ENCODE results near the gene C1orf116. TPM values are rescaled to one million over a fixed set of nuclear protein-coding genes. Genes with fewer than 3 reads are reported as not detected.

The C1orf116 gene
- total and polyA plus RNA-seq, 4 donors = 0.27 to 0.79 (median 0.46) TPM

- Histone ChIP-seq H3K27ac (ENCODE audit: low read depth in 1 of 2, low read length in 2 of 2) (no peak overlapping the region), H3K36me3 (ENCODE audit: control insufficient read depth in 4 of 4, insufficient read depth in 3 of 4, low read depth in 1 of 4, low read length in 3 of 4) (no peaks in the 10 kb centered on the region), H3K4me3 (ENCODE audit: low read depth in 1 of 3, low read length in 3 of 3) (no peak overlapping the region), H3K9ac (ENCODE audit: low read depth in 1 of 2, low read length in 2 of 2) (no peak overlapping the region), H3K27me3 (ENCODE audit: control insufficient read depth in 4 of 4, insufficient read depth in 4 of 4, low read length in 3 of 4) (no peaks in the 10 kb centered on the region), H3K9me3 (ENCODE audit: control insufficient read depth in 4 of 4, low read length in 3 of 4) (no peaks in the 10 kb centered on the region), H3K4me1 (ENCODE audit: control insufficient read depth in 4 of 4, insufficient read depth in 4 of 4, low read length in 3 of 4) (peaks cover 0 to 4% (median 3%) of the 10 kb centered on the region in 4 donors)
- DNase-seq (ENCODE audit: low spot score) = no peak
- WGBS = 98% methylated on average over 2 of the region's 2 CpGs
- TF ChIP-seq NR2F2 (IDR thresholded peaks at IDR 0.05) = no peak
- no peak for TF ChIP-seq RXRA (IDR thresholded peaks at IDR 0.05)
- TF ChIP-seq, protein P1, sequence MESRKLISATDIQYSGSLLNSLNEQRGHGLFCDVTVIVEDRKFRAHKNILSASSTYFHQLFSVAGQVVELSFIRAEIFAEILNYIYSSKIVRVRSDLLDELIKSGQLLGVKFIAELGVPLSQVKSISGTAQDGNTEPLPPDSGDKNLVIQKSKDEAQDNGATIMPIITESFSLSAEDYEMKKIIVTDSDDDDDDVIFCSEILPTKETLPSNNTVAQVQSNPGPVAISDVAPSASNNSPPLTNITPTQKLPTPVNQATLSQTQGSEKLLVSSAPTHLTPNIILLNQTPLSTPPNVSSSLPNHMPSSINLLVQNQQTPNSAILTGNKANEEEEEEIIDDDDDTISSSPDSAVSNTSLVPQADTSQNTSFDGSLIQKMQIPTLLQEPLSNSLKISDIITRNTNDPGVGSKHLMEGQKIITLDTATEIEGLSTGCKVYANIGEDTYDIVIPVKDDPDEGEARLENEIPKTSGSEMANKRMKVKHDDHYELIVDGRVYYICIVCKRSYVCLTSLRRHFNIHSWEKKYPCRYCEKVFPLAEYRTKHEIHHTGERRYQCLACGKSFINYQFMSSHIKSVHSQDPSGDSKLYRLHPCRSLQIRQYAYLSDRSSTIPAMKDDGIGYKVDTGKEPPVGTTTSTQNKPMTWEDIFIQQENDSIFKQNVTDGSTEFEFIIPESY (IDR thresholded peaks at IDR 0.05) = no peak
- no peak for TF ChIP-seq JUND (IDR thresholded peaks at IDR 0.05)
- TF ChIP-seq YY1 (IDR thresholded peaks at IDR 0.05) = no peak
- TF ChIP-seq MAX (IDR thresholded peaks at IDR 0.05) = no peak
- TF ChIP-seq, protein P2, sequence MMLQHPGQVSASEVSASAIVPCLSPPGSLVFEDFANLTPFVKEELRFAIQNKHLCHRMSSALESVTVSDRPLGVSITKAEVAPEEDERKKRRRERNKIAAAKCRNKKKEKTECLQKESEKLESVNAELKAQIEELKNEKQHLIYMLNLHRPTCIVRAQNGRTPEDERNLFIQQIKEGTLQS (IDR thresholded peaks at IDR 0.05) = no peak
These were observed 21.8 kb downstream of the C1orf116 start for GRCh38 chr1:207010726-207011125.

DNA sequence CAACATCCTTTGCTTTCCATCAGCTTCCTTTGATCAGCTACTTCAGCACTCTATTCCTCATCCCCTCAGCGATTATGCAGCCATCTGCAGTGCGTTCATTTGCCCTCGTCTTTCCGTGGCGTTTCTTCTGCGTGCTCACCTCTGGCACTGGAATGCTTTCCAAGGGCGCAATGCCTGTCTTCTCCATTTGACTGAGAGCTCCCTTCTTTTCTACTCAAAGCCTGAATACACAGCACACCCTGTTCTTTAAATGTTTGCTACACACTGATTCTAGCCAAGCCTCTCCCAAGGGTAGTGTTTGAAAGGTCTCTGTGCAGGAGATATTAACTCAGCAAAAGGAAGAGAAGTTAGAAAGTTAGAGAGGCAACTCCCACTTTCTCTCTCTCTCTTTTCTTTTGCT, 22.6 kb downstream of the C1orf116 start:
- TF ChIP-seq SP1 (IDR thresholded peaks at IDR 0.05) (no peak), JUND (IDR thresholded peaks at IDR 0.05) (no peak), HNF4G (IDR thresholded peaks at IDR 0.05) (no peak), FOXA1 (IDR thresholded peaks at IDR 0.05) (no peak)
- DNase-seq (ENCODE audit: low spot score) = no peak
- no peak overlapping the region for H3K9ac ChIP-seq (ENCODE audit: low read depth in 1 of 2, low read length in 2 of 2)
- H3K36me3 ChIP-seq (ENCODE audit: control insufficient read depth in 4 of 4, insufficient read depth in 3 of 4, low read depth in 1 of 4, low read length in 3 of 4) = no peaks in the 10 kb centered on the region
- 77% methylated on average over 7 of the region's 7 CpGs for WGBS
- H3K4me3 ChIP-seq (ENCODE audit: low read depth in 1 of 3, low read length in 3 of 3) = no peak overlapping the region
- no peaks in the 10 kb centered on the region for H3K27me3 ChIP-seq (ENCODE audit: control insufficient read depth in 4 of 4, insufficient read depth in 4 of 4, low read length in 3 of 4)
- peaks cover 5 to 10% (median 7%) of the 10 kb centered on the region in 4 donors for H3K4me1 ChIP-seq (ENCODE audit: control insufficient read depth in 4 of 4, insufficient read depth in 4 of 4, low read length in 3 of 4)
- H3K9me3 ChIP-seq (ENCODE audit: control insufficient read depth in 4 of 4, low read length in 3 of 4) = no peaks in the 10 kb centered on the region
- no peak overlapping the region for H3K27ac ChIP-seq (ENCODE audit: low read depth in 1 of 2, low read length in 2 of 2)

- H3K36me3 ChIP-seq (ENCODE audit: control insufficient read depth in 4 of 4, insufficient read depth in 3 of 4, low read depth in 1 of 4, low read length in 3 of 4) = no peaks in the 10 kb centered on the region
- H3K27ac ChIP-seq (ENCODE audit: low read depth in 1 of 2, low read length in 2 of 2) = no peak overlapping the region
- H3K9me3 ChIP-seq (ENCODE audit: control insufficient read depth in 4 of 4, low read length in 3 of 4) = no peaks in the 10 kb centered on the region
- TF ChIP-seq, protein P2 (IDR thresholded peaks at IDR 0.05) = no peak
- TF ChIP-seq HNF4G (IDR thresholded peaks at IDR 0.05) (no peak), HNF4A (conservative IDR thresholded peaks at IDR 0.05) (no peak), SP1 (IDR thresholded peaks at IDR 0.05) (peak; percentile 8), NR2F2 (IDR thresholded peaks at IDR 0.05) (no peak)
- TF ChIP-seq, protein P3, sequence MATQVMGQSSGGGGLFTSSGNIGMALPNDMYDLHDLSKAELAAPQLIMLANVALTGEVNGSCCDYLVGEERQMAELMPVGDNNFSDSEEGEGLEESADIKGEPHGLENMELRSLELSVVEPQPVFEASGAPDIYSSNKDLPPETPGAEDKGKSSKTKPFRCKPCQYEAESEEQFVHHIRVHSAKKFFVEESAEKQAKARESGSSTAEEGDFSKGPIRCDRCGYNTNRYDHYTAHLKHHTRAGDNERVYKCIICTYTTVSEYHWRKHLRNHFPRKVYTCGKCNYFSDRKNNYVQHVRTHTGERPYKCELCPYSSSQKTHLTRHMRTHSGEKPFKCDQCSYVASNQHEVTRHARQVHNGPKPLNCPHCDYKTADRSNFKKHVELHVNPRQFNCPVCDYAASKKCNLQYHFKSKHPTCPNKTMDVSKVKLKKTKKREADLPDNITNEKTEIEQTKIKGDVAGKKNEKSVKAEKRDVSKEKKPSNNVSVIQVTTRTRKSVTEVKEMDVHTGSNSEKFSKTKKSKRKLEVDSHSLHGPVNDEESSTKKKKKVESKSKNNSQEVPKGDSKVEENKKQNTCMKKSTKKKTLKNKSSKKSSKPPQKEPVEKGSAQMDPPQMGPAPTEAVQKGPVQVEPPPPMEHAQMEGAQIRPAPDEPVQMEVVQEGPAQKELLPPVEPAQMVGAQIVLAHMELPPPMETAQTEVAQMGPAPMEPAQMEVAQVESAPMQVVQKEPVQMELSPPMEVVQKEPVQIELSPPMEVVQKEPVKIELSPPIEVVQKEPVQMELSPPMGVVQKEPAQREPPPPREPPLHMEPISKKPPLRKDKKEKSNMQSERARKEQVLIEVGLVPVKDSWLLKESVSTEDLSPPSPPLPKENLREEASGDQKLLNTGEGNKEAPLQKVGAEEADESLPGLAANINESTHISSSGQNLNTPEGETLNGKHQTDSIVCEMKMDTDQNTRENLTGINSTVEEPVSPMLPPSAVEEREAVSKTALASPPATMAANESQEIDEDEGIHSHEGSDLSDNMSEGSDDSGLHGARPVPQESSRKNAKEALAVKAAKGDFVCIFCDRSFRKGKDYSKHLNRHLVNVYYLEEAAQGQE (IDR thresholded peaks at IDR 0.05) = no peak
- 93% methylated on average over 10 of the region's 10 CpGs for WGBS
- no peaks in the 10 kb centered on the region for H3K27me3 ChIP-seq (ENCODE audit: control insufficient read depth in 4 of 4, insufficient read depth in 4 of 4, low read length in 3 of 4)
- H3K9ac ChIP-seq (ENCODE audit: low read depth in 1 of 2, low read length in 2 of 2) = no peak overlapping the region
- no peak for DNase-seq (ENCODE audit: low spot score)
- H3K4me3 ChIP-seq (ENCODE audit: low read depth in 1 of 3, low read length in 3 of 3) = no peak overlapping the region
- H3K4me1 ChIP-seq (ENCODE audit: control insufficient read depth in 4 of 4, insufficient read depth in 4 of 4, low read length in 3 of 4) = peaks cover 5 to 16% (median 11%) of the 10 kb centered on the region in 4 donors
These were observed 23.2 kb downstream of the C1orf116 start for GRCh38 chr1:207009182-207009850.
